Measurements from ENCODE around the gene RNF181.

- peak; percentile 44 for TF ChIP-seq MAX (IDR thresholded peaks at IDR 0.05)
- no peak for TF ChIP-seq EZH2 (IDR thresholded peaks at IDR 0.05; ENCODE audit: low read depth, low read length, severe bottlenecking)
- no peak for TF ChIP-seq MAFK (IDR thresholded peaks at IDR 0.05; ENCODE audit: low read depth, low read length)
- no peak for TF ChIP-seq NRF1 (IDR thresholded peaks at IDR 0.05; ENCODE audit: low read depth, low read length)
- no peak for TF ChIP-seq CTCF (IDR thresholded peaks at IDR 0.05; ENCODE audit: control extremely low read depth in 1 of 3, insufficient read depth in 1 of 3, low read depth in 1 of 3, low read length in 3 of 3)
Observed at GRCh38 chr2:85611705-85612587, 16.4 kb downstream of the RNF181 start, which contains the start of gene C2orf68.

Data from H1 (cell line).